K562 (cell line): Measurements from ENCODE around the gene GADD45GIP1. TPM values are rescaled to one million over a fixed set of nuclear protein-coding genes. Genes with fewer than 3 reads are reported as not detected.

Source experiments
- BMI1 ChIP-seq: fragments of 150-350 bp; IDR thresholded peaks from 2 replicates; pipeline ENCODE4 v1.6.1; 2014; ENCODE audit warnings: low read length
- MCM5 ChIP-seq: fragments of 450-650 bp; IDR thresholded peaks from 2 replicates; pipeline ENCODE4 v1.6.1; 2016; ENCODE audit warnings: low read depth
- MLLT1 ChIP-seq, 2 experiments: fragments of 450-650 bp; IDR thresholded peaks; 2 replicates each; pipeline ENCODE4 v1.6.1; 2016
- MTA3 ChIP-seq: fragments of 450-650 bp; formaldehyde crosslinking; IDR thresholded peaks from 2 replicates; pipeline ENCODE4 v1.6.1; 2017; ENCODE audit warnings: mild to moderate bottlenecking, borderline replicate concordance
- NCOA1 ChIP-seq: fragments of 450-650 bp; IDR thresholded peaks from 2 replicates; pipeline ENCODE4 v1.6.1; 2016; ENCODE audit warnings: low read depth
- PHF21A ChIP-seq: fragments of 450-650 bp; IDR thresholded peaks from 2 replicates; pipeline ENCODE4 v1.6.1; 2017; ENCODE audit warnings: low read depth, borderline replicate concordance
- REST ChIP-seq, 2 experiments: fragments of 450-650 bp; formaldehyde crosslinking in 1 of 2; IDR thresholded peaks; 2 replicates each; pipeline versions ENCODE4 v1.4.0 to v1.6.1; 2014 to 2020; ENCODE audit warnings: mild to moderate bottlenecking in 2 of 2, borderline replicate concordance in 1 of 2, low read depth in 1 of 2
- RHOXF2B ChIP-seq: fragments of 250-450 bp; sonication (Bioruptor Pico); conservative IDR thresholded peaks from 2 replicates; pipeline ENCODE4 v1.5.1; 2021
- STAG1 ChIP-seq: sonication (generic); formaldehyde crosslinking; IDR thresholded peaks from 2 replicates; pipeline ENCODE4 v1.5.0; 2020; ENCODE audit warnings: missing genetic modification reagents, borderline replicate concordance
- USF1 ChIP-seq: sonication (generic); formaldehyde crosslinking; IDR thresholded peaks from 2 replicates; pipeline ENCODE4 v1.9.0; 2022; ENCODE audit warnings: mild to moderate bottlenecking, missing genetic modification reagents
- ZNF165 ChIP-seq: fragments of 250-450 bp; sonication (Bioruptor Pico); IDR thresholded peaks from 2 replicates; pipeline ENCODE4 v1.4.0; 2020; ENCODE audit warnings: borderline replicate concordance
- polyA plus RNA-seq, 8 experiments: library from polyadenylated mRNA; depleted of rRNA in 4 of 8; stranded (reverse) in 5 of 8; unstranded in 3 of 8; fragments of >200 nt; fragmentation: Nextera tagmentation in 2 of 8; fragmentation: Illumina TruSeq in 1 of 8; extraction: Ambion mirVana in 2 of 8; extraction: Trizol in 1 of 8; gene quantifications; 2 replicates each; pipeline versions ENCODE4 v1.2.1 to v1.2.3, GENCODE V29; 2011 to 2014; ENCODE audit warnings: inconsistent platforms in 1 of 8, missing spikeins in 1 of 8
- total RNA-seq, 7 experiments: library from RNA; depleted of rRNA in 6 of 7; stranded (reverse); fragments of >200 nt in 6 of 7; fragmentation: Illumina TruSeq in 2 of 7; extraction: Trizol in 2 of 7; gene quantifications; 2 replicates each; pipeline versions ENCODE4 v1.2.1 to v1.2.3, GENCODE V29; 2011 to 2021; ENCODE audit warnings: low replicate concordance in 1 of 7
- TF ChIP-seq, protein P1 (sequence below): sonication (generic); formaldehyde crosslinking; IDR thresholded peaks from 2 replicates; pipeline ENCODE4 v1.8.0; 2022; ENCODE audit warnings: mild to moderate bottlenecking, missing genetic modification reagents
- TF ChIP-seq, protein P2 (sequence below), 2 experiments: fragments of 200-800 bp in 1 of 2; sonication (Bioruptor generic) in 1 of 2; sonication (generic) in 1 of 2; formaldehyde crosslinking in 1 of 2; IDR thresholded peaks in 1 of 2; conservative IDR thresholded peaks in 1 of 2; 2 replicates each; pipeline versions ENCODE4 v1.5.0 to v1.6.1; 2016 to 2020; ENCODE audit warnings: missing compliant biosample characterization in 1 of 2, missing genetic modification characterization in 1 of 2, missing genetic modification reagents in 1 of 2

The GADD45GIP1 gene
- total and polyA plus RNA-seq, 9 of the 15 experiments (the other 6 are each of a cell fraction or from before 2014, with no cell fraction given), result 5.1 to 161 (median 29.2) TPM

DNA sequence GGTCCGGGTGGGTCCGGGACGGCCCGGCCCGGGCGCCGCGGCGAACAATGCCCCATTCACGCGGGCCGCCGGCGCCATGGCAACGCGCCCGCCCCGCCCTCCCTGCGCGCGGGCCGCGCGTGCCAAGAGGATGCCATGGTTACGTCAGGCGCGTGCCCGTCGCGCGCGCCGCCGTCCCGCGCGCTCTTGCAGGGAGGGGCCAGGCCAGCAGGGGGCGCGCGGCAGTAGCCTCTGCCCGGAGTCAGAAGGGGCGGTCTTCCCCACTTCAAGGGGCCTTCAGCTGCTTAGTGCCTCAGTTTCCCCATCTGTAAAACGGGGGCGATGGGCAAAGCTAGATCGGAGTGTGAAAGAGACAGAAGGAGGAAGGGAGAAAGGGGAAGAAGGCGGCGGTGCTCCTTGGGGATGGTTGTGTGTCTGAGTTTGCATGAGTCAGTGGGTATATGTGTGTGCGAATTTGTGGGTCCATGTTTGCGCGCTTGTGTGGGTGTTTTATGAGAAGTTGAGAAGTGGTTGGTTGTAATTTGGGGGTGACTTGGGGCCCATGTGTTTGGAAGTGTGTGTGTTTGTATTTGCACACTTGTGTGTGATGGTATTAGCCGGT lies 26.6 kb upstream of the GADD45GIP1 start (continued):
- TF ChIP-seq PHF21A (no peak; the same call in 1 of the 2 replicates), BMI1 (no peak), ZNF165 (CRISPR knock-in tag) (no peak), STAG1 (CRISPR knock-in tag) (peak; percentile 10; the same call in 1 of the 2 replicates), RHOXF2B (CRISPR knock-in tag) (no peak), REST (IDR thresholded peaks at IDR 0.05; ENCODE audit: borderline replicate concordance) (peak; percentile 91), REST (CRISPR knock-in tag; IDR thresholded peaks at IDR 0.05; ENCODE audit: low read depth) (no peak), NCOA1 (no peak), MCM5 (no peak), MTA3 (0 out of 2 replicates have a peak, but pooled peaks have one; percentile 54), USF1 (no peak; the same call in 1 of the 2 replicates), MLLT1 (IDR thresholded peaks at IDR 0.05) (peak in 1 of 2 experiments; percentile 46; a peak in 1 of 4 replicates)
- TF ChIP-seq, protein P1, sequence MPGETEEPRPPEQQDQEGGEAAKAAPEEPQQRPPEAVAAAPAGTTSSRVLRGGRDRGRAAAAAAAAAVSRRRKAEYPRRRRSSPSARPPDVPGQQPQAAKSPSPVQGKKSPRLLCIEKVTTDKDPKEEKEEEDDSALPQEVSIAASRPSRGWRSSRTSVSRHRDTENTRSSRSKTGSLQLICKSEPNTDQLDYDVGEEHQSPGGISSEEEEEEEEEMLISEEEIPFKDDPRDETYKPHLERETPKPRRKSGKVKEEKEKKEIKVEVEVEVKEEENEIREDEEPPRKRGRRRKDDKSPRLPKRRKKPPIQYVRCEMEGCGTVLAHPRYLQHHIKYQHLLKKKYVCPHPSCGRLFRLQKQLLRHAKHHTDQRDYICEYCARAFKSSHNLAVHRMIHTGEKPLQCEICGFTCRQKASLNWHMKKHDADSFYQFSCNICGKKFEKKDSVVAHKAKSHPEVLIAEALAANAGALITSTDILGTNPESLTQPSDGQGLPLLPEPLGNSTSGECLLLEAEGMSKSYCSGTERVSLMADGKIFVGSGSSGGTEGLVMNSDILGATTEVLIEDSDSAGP (CRISPR knock-in tag), result no peak
- TF ChIP-seq, protein P2, sequence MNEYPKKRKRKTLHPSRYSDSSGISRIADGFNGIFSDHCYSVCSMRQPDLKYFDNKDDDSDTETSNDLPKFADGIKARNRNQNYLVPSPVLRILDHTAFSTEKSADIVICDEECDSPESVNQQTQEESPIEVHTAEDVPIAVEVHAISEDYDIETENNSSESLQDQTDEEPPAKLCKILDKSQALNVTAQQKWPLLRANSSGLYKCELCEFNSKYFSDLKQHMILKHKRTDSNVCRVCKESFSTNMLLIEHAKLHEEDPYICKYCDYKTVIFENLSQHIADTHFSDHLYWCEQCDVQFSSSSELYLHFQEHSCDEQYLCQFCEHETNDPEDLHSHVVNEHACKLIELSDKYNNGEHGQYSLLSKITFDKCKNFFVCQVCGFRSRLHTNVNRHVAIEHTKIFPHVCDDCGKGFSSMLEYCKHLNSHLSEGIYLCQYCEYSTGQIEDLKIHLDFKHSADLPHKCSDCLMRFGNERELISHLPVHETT (CRISPR knock-in tag; conservative IDR thresholded peaks at IDR 0.05 in 1 of 2, IDR thresholded peaks at IDR 0.05 in 1 of 2), result peak in 1 of 2 experiments; percentile 73; a peak in 2 of 4 replicates
